ENCODE data around the gene COPS9. TPM values are rescaled to one million over a fixed set of nuclear protein-coding genes. Genes with fewer than 3 reads are reported as not detected.

COPS9 gene
- total and polyA plus RNA-seq, 10 of the 15 experiments (the other 5 are each of a cell fraction or from before 2014, with no cell fraction given): 80.8 to 419 (median 213) TPM

GRCh38 chr2:240155745-240156390, 19.8 kb upstream of the COPS9 start (continued):
- TF ChIP-seq MEF2B (IDR thresholded peaks at IDR 0.05; ENCODE audit: partially characterized antibody, poor library complexity, severe bottlenecking) (no peak), SMAD1 (IDR thresholded peaks at IDR 0.05; ENCODE audit: low read depth, partially characterized antibody) (no peak), PML (IDR thresholded peaks at IDR 0.05; ENCODE audit: low read length) (no peak)

DNA sequence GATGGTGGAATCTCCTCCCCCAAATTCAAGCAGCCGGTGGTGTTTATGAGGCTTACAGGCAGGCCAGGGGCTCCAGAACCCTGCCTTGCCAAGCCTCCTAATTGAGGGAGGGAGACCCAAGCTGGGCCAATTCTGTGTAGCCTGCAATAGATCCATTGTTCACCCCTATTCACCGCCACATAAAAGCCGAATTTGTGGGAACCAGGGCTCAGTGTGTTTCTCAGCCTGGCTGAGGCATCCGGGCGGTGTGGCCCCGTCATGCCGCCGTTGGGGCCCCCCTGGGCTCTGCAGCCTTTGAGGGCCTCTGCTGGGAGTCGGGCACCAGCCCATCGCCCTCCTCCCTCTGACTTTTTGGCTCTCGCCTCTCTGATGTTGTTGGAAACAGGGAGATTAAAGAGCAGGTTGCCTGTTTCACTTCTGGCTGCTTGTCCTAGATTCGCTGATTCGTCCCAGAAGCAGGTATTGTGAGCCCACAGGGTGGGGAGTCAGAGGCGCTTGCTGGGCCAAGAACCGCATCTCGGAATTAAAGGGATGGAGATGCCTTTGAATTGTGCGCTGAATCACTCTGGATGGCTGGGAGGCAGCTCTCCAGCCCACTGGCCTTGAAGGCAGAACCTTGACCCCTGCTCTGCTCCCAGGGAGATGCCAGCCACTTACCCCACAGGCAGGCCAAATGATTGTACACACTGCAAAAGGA, 19.1 kb upstream of the COPS9 start:
- CTCF ChIA-PET: no interaction called here
- no peak for FAIRE-seq
- WGBS (ENCODE audit: insufficient coverage, insufficient replicate concordance, low lambda C conversion rate, missing lambda C conversion rate): 42% methylated on average over 17 of the region's 17 CpGs

More for the DNA sequence above, 19.1 kb upstream of the COPS9 start:
- Histone ChIP-seq H3K4me3 (no peak overlapping the region), H3K4me2 (ENCODE audit: control insufficient read depth, insufficient read depth) (no peak overlapping the region), H4K20me1 (ENCODE audit: control insufficient read depth, insufficient read depth) (no peaks in the 10 kb centered on the region), H3K27me3 (replicated peaks in 1 of 2; ENCODE audit: control insufficient read depth in 2 of 2, insufficient read depth in 2 of 2, low read length in 1 of 2) (no peaks in the 10 kb centered on the region), H3K36me3 (ENCODE audit: control insufficient read depth in 2 of 2, insufficient read depth in 2 of 2, low read length in 1 of 2) (no peaks in the 10 kb centered on the region), H3K4me1 (ENCODE audit: control insufficient read depth, insufficient read depth, low read length) (no peaks in the 10 kb centered on the region), H2AFZ (ENCODE audit: control insufficient read depth, low read depth, low read length) (no peak overlapping the region), H3K9ac (ENCODE audit: control insufficient read depth, insufficient read depth, low read length) (no peak overlapping the region), H3K9me3 (replicated peaks; ENCODE audit: control insufficient read depth, insufficient read depth, low read length) (no peaks in the 10 kb centered on the region), H3K79me2 (ENCODE audit: control insufficient read depth, insufficient read depth, low read length) (no peaks in the 10 kb centered on the region), H3K27ac (ENCODE audit: control insufficient read depth, insufficient read depth) (no peak overlapping the region)
- SMC1A ChIA-PET (ENCODE audit: uncharacterized antibody, unreplicated experiment): no interaction called here
- intact Hi-C loops (cut with micrococcal nuclease; ENCODE audit: unreplicated experiment) (no loop called here), in situ Hi-C loops (cut with MboI) (no loop called here)
- DNase-seq (ENCODE audit: low read depth, low spot score) (no peak), ATAC-seq (no peak)
- RAD21 ChIA-PET (ENCODE audit: unreplicated experiment): no interaction called here
- TF ChIP-seq CUX1 (IDR thresholded peaks at IDR 0.05; ENCODE audit: insufficient replicate concordance, low read depth, low read length) (no peak), STAT3 (IDR thresholded peaks at IDR 0.05; ENCODE audit: low read depth, low read length) (no peak)
- BruUV-seq (replicated peaks): no TSS peak
- POLR2A ChIA-PET: no interaction called here
